Chondrocyte (in vitro differentiated cells): ENCODE data around the gene THRAP3. TPM values are rescaled to one million over a fixed set of nuclear protein-coding genes. Genes with fewer than 3 reads are reported as not detected.
A peak's percentile ranks its signal among the peaks of the same experiment; 100 is the strongest.

Source experiments
- DNase-seq: peaks from one replicate; pipeline ENCODE4 v3.0.0; 2021; ENCODE audit warnings: mixed read lengths, low spot score
- H3K27ac Mint-ChIP-seq: one replicate; pipeline ENCODE4 v1.8.0; 2021; ENCODE audit warnings: mild to moderate bottlenecking, moderate library complexity, mixed read lengths; ENCODE audit not compliant: unreplicated experiment
- H3K27me3 Mint-ChIP-seq: 2 replicates; pipeline ENCODE4 v1.8.0; 2021; ENCODE audit warnings: low read depth, mixed read lengths
- H3K36me3 Mint-ChIP-seq: 2 replicates; pipeline ENCODE4 v1.8.0; 2021; ENCODE audit warnings: low read depth, mixed read lengths
- H3K4me1 Mint-ChIP-seq: 2 replicates; pipeline ENCODE4 v1.8.0; 2021; ENCODE audit warnings: low read depth, mild to moderate bottlenecking, mixed read lengths
- H3K4me3 Mint-ChIP-seq: one replicate; pipeline ENCODE4 v1.8.0; 2021; ENCODE audit warnings: mild to moderate bottlenecking, moderate library complexity, mixed read lengths; ENCODE audit not compliant: unreplicated experiment
- H3K9me3 Mint-ChIP-seq: 2 replicates; pipeline ENCODE4 v1.8.0; 2021; ENCODE audit warnings: low read depth, mixed read lengths
- total RNA-seq: library from RNA; stranded (reverse); gene quantifications from 3 replicates; pipeline ENCODE4 v1.2.1, GENCODE V29; 2021
- TF ChIP-seq, protein P1 (sequence below): fragments of 200-600 bp; sonication (generic); IDR thresholded peaks from 2 replicates; pipeline ENCODE4 v1.5.0; 2021; ENCODE audit warnings: antibody characterized with exemption, mild to moderate bottlenecking, moderate library complexity

THRAP3 gene
- total RNA-seq, 1 donor from 2014 or later: 106 TPM

GRCh38 chr1:36257375-36257767 is 33.1 kb downstream of the THRAP3 start:
- Mint-ChIP-seq H3K27me3 (no peaks in the 10 kb centered on the region), H3K27ac (peak overlapping the region; percentile 86), H3K36me3 (peaks cover 10% of the 10 kb centered on the region), H3K4me3 (no peak overlapping the region), H3K4me1 (peaks cover 54% of the 10 kb centered on the region), H3K9me3 (no peaks in the 10 kb centered on the region)
- TF ChIP-seq, protein P1, sequence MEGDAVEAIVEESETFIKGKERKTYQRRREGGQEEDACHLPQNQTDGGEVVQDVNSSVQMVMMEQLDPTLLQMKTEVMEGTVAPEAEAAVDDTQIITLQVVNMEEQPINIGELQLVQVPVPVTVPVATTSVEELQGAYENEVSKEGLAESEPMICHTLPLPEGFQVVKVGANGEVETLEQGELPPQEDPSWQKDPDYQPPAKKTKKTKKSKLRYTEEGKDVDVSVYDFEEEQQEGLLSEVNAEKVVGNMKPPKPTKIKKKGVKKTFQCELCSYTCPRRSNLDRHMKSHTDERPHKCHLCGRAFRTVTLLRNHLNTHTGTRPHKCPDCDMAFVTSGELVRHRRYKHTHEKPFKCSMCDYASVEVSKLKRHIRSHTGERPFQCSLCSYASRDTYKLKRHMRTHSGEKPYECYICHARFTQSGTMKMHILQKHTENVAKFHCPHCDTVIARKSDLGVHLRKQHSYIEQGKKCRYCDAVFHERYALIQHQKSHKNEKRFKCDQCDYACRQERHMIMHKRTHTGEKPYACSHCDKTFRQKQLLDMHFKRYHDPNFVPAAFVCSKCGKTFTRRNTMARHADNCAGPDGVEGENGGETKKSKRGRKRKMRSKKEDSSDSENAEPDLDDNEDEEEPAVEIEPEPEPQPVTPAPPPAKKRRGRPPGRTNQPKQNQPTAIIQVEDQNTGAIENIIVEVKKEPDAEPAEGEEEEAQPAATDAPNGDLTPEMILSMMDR: no peak
- no peak for DNase-seq

GRCh38 chr1:36258960-36259344 is 34.7 kb downstream of the THRAP3 start:
- DNase-seq: no peak
- Mint-ChIP-seq H3K4me3 (no peak overlapping the region), H3K27ac (no peak overlapping the region), H3K4me1 (peaks cover 42% of the 10 kb centered on the region), H3K27me3 (no peaks in the 10 kb centered on the region), H3K9me3 (no peaks in the 10 kb centered on the region), H3K36me3 (peaks cover 10% of the 10 kb centered on the region)
- TF ChIP-seq, protein P1: no peak

DNA sequence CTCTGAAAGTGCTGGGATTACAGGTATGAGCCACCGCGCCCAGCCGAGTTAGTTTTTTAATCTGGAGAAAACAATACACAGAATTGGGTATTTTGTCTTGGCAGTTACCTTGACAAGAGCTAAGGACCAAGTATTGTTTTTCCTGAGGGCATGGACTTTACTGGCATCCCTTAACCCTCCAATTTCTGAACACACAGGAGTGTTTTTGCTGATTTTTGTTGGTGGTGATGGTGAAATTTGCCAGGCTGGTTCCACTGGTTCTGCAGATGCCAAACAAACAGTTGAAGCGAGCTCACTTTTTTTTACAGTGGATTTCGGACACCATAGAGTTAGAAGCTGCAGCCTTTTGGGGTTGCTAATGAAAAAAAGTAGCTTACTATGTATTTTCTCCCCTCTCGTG is 44.7 kb downstream of the THRAP3 start:
- no peak for DNase-seq
- Mint-ChIP-seq H3K27me3 (no peaks in the 10 kb centered on the region), H3K27ac (peak overlapping the region; percentile 41), H3K9me3 (no peaks in the 10 kb centered on the region), H3K4me1 (peaks cover 22% of the 10 kb centered on the region), H3K36me3 (peaks cover 10% of the 10 kb centered on the region), H3K4me3 (no peak overlapping the region)
- TF ChIP-seq, protein P1: no peak

- Mint-ChIP-seq H3K36me3 (peaks cover 12% of the 10 kb centered on the region), H3K27ac (peak overlapping the region; percentile 41), H3K9me3 (no peaks in the 10 kb centered on the region), H3K4me3 (no peak overlapping the region), H3K4me1 (peaks cover 22% of the 10 kb centered on the region), H3K27me3 (no peaks in the 10 kb centered on the region)
- DNase-seq: no peak
- TF ChIP-seq, protein P1: no peak
Observed at GRCh38 chr1:36269408-36269838, 45.2 kb downstream of the THRAP3 start.

GRCh38 chr1:36273024-36273423 is 48.8 kb downstream of the THRAP3 start:
- peaks cover 14% of the 10 kb centered on the region for H3K36me3 Mint-ChIP-seq
- no peak overlapping the region for H3K4me3 Mint-ChIP-seq
- H3K9me3 Mint-ChIP-seq: no peaks in the 10 kb centered on the region
- no peak for DNase-seq
- H3K4me1 Mint-ChIP-seq: peaks cover 8% of the 10 kb centered on the region
- TF ChIP-seq, protein P1: no peak
- no peak overlapping the region for H3K27ac Mint-ChIP-seq
- H3K27me3 Mint-ChIP-seq: no peaks in the 10 kb centered on the region
